SH-SY5Y (cell line): Measurements from ENCODE around the gene PTRHD1.

ENCODE experiments used
- GATA2 ChIP-seq: IDR thresholded peaks from 2 replicates; pipeline ENCODE4 v1.6.1; 2011; ENCODE audit warnings: mild to moderate bottlenecking, low read depth, low read length
- GATA3 ChIP-seq: IDR thresholded peaks from 2 replicates; pipeline ENCODE4 v1.6.1; 2011; ENCODE audit warnings: low read depth, mild to moderate bottlenecking, low read length, moderate library complexity

GRCh38 chr2:24787532-24787931 lies 5.7 kb downstream of the PTRHD1 start:
- no peak for TF ChIP-seq GATA2
- TF ChIP-seq GATA3, result no peak
